Ovary (tissue), 9 donors: Measurements from ENCODE around the gene NSF. TPM values are rescaled to one million over a fixed set of nuclear protein-coding genes. Genes with fewer than 3 reads are reported as not detected.

Experiments
- DNase-seq, 5 donors: peaks; one replicate each; pipeline ENCODE4 v3.0.0-alpha.2; 2019 to 2020
- H3K27ac ChIP-seq, 2 donors: fragments of 200-600 bp; one replicate each; pipeline versions ENCODE4 v1.5.1 to v1.8.0; 2019 to 2022
- H3K27me3 ChIP-seq: fragments of 200-600 bp; one replicate; pipeline ENCODE4 v1.8.0; 2022
- H3K36me3 ChIP-seq: fragments of 200-600 bp; sonication (generic); one replicate; pipeline ENCODE4 v1.5.1; 2019
- H3K4me1 ChIP-seq: one replicate; pipeline ENCODE4 v1.8.1; 2013; ENCODE audit warnings: mild to moderate bottlenecking, moderate library complexity; ENCODE audit not compliant: insufficient read depth
- H3K4me3 ChIP-seq: fragments of 200-600 bp; sonication (generic); one replicate; pipeline ENCODE4 v1.5.1; 2017
- H3K9me3 ChIP-seq, 2 donors: fragments of 200-600 bp in 1 of 2; sonication (generic) in 1 of 2; one replicate each; pipeline versions ENCODE4 v1.5.1 to v1.8.1; 2013 to 2019; ENCODE audit warnings: mild to moderate bottlenecking in 1 of 2, moderate library complexity in 1 of 2
- CTCF ChIP-seq, 3 donors: fragments of 450-650 bp in 2 of 3; fragments of 200-600 bp in 1 of 3; IDR thresholded peaks; one replicate each; pipeline versions ENCODE4 v1.5.1 to v1.8.0; 2016 to 2022; ENCODE audit warnings: antibody characterized with exemption in 3 of 3, mild to moderate bottlenecking in 1 of 3
- EP300 ChIP-seq: sonication (generic); formaldehyde crosslinking; IDR thresholded peaks from one replicate; pipeline ENCODE4 v1.6.1; 2017; ENCODE audit warnings: antibody characterized with exemption
- POLR2A ChIP-seq: fragments of 450-650 bp; IDR thresholded peaks from one replicate; pipeline ENCODE4 v1.6.1; 2017; ENCODE audit warnings: antibody characterized with exemption, mild to moderate bottlenecking, moderate library complexity
- WGBS, 3 donors: extraction: QIAGEN DNeasy Blood & Tissue Kit in 1 of 3; methylation state at CpG; one replicate each; pipeline versions ENCODE4 v1.1.5 to v1.1.7; 2013 to 2017; 5-methylcytosine and 5-hydroxymethylcytosine counted together
- intact Hi-C, 4 donors: fragments of 100-400 bp; cut with DNase I; formaldehyde crosslinking; loops; one replicate each; pipeline versions ENCODE4 v1.11.0 to v1.15.1; 2022 to 2023
- polyA plus RNA-seq, 2 donors: library from polyadenylated mRNA; stranded (reverse); fragments of 200-250 nt in 1 of 2; fragments of 350-450 nt in 1 of 2; fragmentation: Illumina TruSeq in 1 of 2; extraction: RNeasy Lipid Tissue Mini Kit (QIAGEN cat#74804) in 1 of 2; gene quantifications; one replicate each; pipeline ENCODE4 v1.2.3, GENCODE V29; 2013 to 2014
- total RNA-seq, 7 donors: library from RNA; depleted of rRNA in 2 of 7; stranded (reverse); fragments of >200 nt in 2 of 7; fragmentation: NEBNext Ultra II Directional in 3 of 7; extraction: Animal tissue kit (Norgen Biotek cat#: 25700) in 3 of 7; gene quantifications; one replicate each; pipeline versions ENCODE4 v1.1.0 to v1.2.4, GENCODE V29; 2016 to 2023
- donor health status: DM: no; HTN: no; CAD: no; lungs with moderate emphysema.
- donor health status: DM: no; HTN: no; CAD: no.
- donor health status: Bipolar disorder and iron deficiency.
- donor health status: DM: yes; HTN: yes; CAD: no.
- donor health status: DM: no; HTN: no; CAD: no.
- donor health status: DM: yes; HTN: yes; CAD: no.

Gene NSF
- total and polyA plus RNA-seq, 9 donors = 6.6 to 33.3 (median 19.6) TPM

- intact Hi-C loops = no loop called here
- Histone ChIP-seq H3K36me3 (no peaks in the 10 kb centered on the region), H3K4me3 (peak overlapping the region; percentile 41), H3K27me3 (no peaks in the 10 kb centered on the region), H3K9me3 (no peaks in the 10 kb centered on the region), H3K4me1 (peaks cover 8% of the 10 kb centered on the region), H3K27ac (no peak overlapping the region)
- WGBS, 3 donors = 3 to 7% (median 3%) methylated on average over 49 to 132 of the region's 135 CpGs
- no peak for TF ChIP-seq EP300
- no peak for TF ChIP-seq POLR2A
- TF ChIP-seq CTCF (IDR thresholded peaks at IDR 0.05) = no peak
- peak in 2 of 5 donors; percentile 40 to 52 for DNase-seq
Measured at GRCh38 chr17:46771561-46772474, 181.3 kb downstream of the NSF start.

GRCh38 chr17:46772475-46773220 lies 182.2 kb downstream of the NSF start:
- intact Hi-C loops = no loop called here
- Histone ChIP-seq H3K36me3 (no peaks in the 10 kb centered on the region), H3K4me1 (peaks cover 8% of the 10 kb centered on the region), H3K4me3 (no peak overlapping the region), H3K9me3 (no peaks in the 10 kb centered on the region), H3K27ac (no peak overlapping the region), H3K27me3 (no peaks in the 10 kb centered on the region)
- WGBS, 3 donors = 35 to 36% (median 36%) methylated on average over 16 of the region's 16 CpGs
- TF ChIP-seq POLR2A = no peak
- no peak for DNase-seq

GRCh38 chr17:46773221-46773605 lies 182.7 kb downstream of the NSF start:
- no peaks in the 10 kb centered on the region for H3K27me3 ChIP-seq
- no peak overlapping the region for H3K27ac ChIP-seq
- H3K4me3 ChIP-seq = no peak overlapping the region
- TF ChIP-seq POLR2A (no peak), EP300 (no peak), CTCF (IDR thresholded peaks at IDR 0.05) (no peak)
- 91 to 96% (median 94%) methylated on average over 6 of the region's 6 CpGs for WGBS, 3 donors
- no peaks in the 10 kb centered on the region for H3K36me3 ChIP-seq
- DNase-seq = no peak
- intact Hi-C loops = no loop called here
- H3K9me3 ChIP-seq = no peaks in the 10 kb centered on the region
- H3K4me1 ChIP-seq = peaks cover 8% of the 10 kb centered on the region

GRCh38 chr17:46773676-46774075 lies 183.2 kb downstream of the NSF start:
- Histone ChIP-seq H3K27me3 (no peaks in the 10 kb centered on the region), H3K4me3 (no peak overlapping the region), H3K36me3 (no peaks in the 10 kb centered on the region), H3K9me3 (no peaks in the 10 kb centered on the region), H3K27ac (no peak overlapping the region), H3K4me1 (peaks cover 8% of the 10 kb centered on the region)
- no peak for TF ChIP-seq POLR2A
- no peak for TF ChIP-seq EP300
- no peak for TF ChIP-seq CTCF (IDR thresholded peaks at IDR 0.05)
- 89 to 92% (median 89%) methylated on average over 15 of the region's 15 CpGs for WGBS, 3 donors
- no peak for DNase-seq
- intact Hi-C loops = no loop called here
